Left lung (tissue), 10 donors: ENCODE measurements around the gene CYP3A7. TPM values are rescaled to one million over a fixed set of nuclear protein-coding genes. Genes with fewer than 3 reads are reported as not detected.
"Not testable (repeated sequence)": the region's sequence is repeated elsewhere in the genome, so short reads cannot be mapped to it uniquely, and the experiment has no call there.

ENCODE experiments used
- ATAC-seq: fragments of 200-7000 bp; cut with Tn5 transposase; one replicate; pipeline ENCODE4 v1.9.1; 2020; ENCODE audit warnings: moderate library complexity
- DNase-seq, 4 donors: peaks; one replicate each; pipeline ENCODE4 v3.0.0-alpha.2; 2013 to 2020
- H3K27ac ChIP-seq, 2 donors: fragments of 200-600 bp; sonication (generic) in 1 of 2; one replicate each; pipeline versions ENCODE4 v1.5.0 to v1.8.0; 2020 to 2021
- H3K27me3 ChIP-seq, 2 donors: fragments of 200-600 bp; sonication (generic) in 1 of 2; one replicate each; pipeline versions ENCODE4 v1.5.0 to v1.8.0; 2020 to 2021
- H3K36me3 ChIP-seq, 2 donors: fragments of 200-600 bp; sonication (generic) in 1 of 2; one replicate each; pipeline versions ENCODE4 v1.5.0 to v1.8.0; 2020 to 2021
- H3K4me1 ChIP-seq, 2 donors: fragments of 200-600 bp; one replicate each; pipeline ENCODE4 v1.8.0; 2021
- H3K4me3 ChIP-seq, 2 donors: fragments of 200-600 bp; sonication (generic) in 1 of 2; one replicate each; pipeline versions ENCODE4 v1.5.0 to v1.8.0; 2020 to 2021; ENCODE audit warnings: mild to moderate bottlenecking in 1 of 2
- H3K9me3 ChIP-seq, 2 donors: fragments of 200-600 bp; sonication (generic) in 1 of 2; one replicate each; pipeline versions ENCODE4 v1.5.0 to v1.8.0; 2020 to 2021
- CTCF ChIP-seq, 2 donors: fragments of 200-600 bp; sonication (generic) in 1 of 2; IDR thresholded peaks; one replicate each; pipeline versions ENCODE4 v1.5.0 to v1.8.0; 2021; ENCODE audit warnings: antibody characterized with exemption in 2 of 2
- intact Hi-C, 2 donors: fragments of 100-400 bp; cut with DNase I; formaldehyde crosslinking; loops; one replicate each; pipeline versions ENCODE4 v1.11.2 to v1.14.2; 2022
- polyA plus RNA-seq, 6 donors: library from polyadenylated mRNA; unstranded; fragments of 120-200 nt; gene quantifications; one replicate each; pipeline ENCODE4 v1.2.1, GENCODE V29; 2013; ENCODE audit not compliant: insufficient read length in 6 of 6
- total RNA-seq, 2 donors: library from RNA; stranded (reverse); fragmentation: NEBNext Ultra II Directional; extraction: Animal tissue kit (Norgen Biotek cat#: 25700); gene quantifications; one replicate each; pipeline ENCODE4 v1.2.1, GENCODE V29; 2021
- donor health status: DM: no; HTN: yes; CAD: no.
- donor health status: DM: no; HTN: no; CAD: no.

The CYP3A7 gene
- total and polyA plus RNA-seq, 8 donors, result 0.37 to 2.9 (median 0.87) TPM

GRCh38 chr7:99731638-99732374 lies 3.2 kb downstream of the CYP3A7 start:
- no peak overlapping the region for H3K27ac ChIP-seq
- DNase-seq, result no peak
- TF ChIP-seq CTCF (IDR thresholded peaks at IDR 0.05), result no peak
- no peak overlapping the region for H3K4me3 ChIP-seq
- intact Hi-C loops, result no loop called here
- H3K9me3 ChIP-seq, result no peaks in the 10 kb centered on the region
- peaks cover 0 to 8% of the 10 kb centered on the region in 2 donors for H3K4me1 ChIP-seq
- no peak for ATAC-seq
- H3K27me3 ChIP-seq, result no peaks in the 10 kb centered on the region
- no peaks in the 10 kb centered on the region for H3K36me3 ChIP-seq

GRCh38 chr7:99730992-99731391 lies 4.0 kb downstream of the CYP3A7 start:
- intact Hi-C loops, result no loop called here
- Histone ChIP-seq H3K36me3 (no peaks in the 10 kb centered on the region), H3K9me3 (no peaks in the 10 kb centered on the region), H3K27ac (no peak overlapping the region), H3K4me1 (peaks cover 0 to 8% of the 10 kb centered on the region in 2 donors), H3K4me3 (no peak overlapping the region), H3K27me3 (no peaks in the 10 kb centered on the region)
- no peak for TF ChIP-seq CTCF (IDR thresholded peaks at IDR 0.05)
- DNase-seq, result no peak
- ATAC-seq, result no peak

- DNase-seq (no peak), ATAC-seq (peak; percentile 71)
- no peaks in the 10 kb centered on the region for H3K9me3 ChIP-seq
- peaks cover 0 to 8% of the 10 kb centered on the region in 2 donors for H3K4me1 ChIP-seq
- no peaks in the 10 kb centered on the region for H3K27me3 ChIP-seq
- no peaks in the 10 kb centered on the region for H3K36me3 ChIP-seq
- TF ChIP-seq CTCF (IDR thresholded peaks at IDR 0.05), result no peak
- H3K27ac ChIP-seq, result no peak overlapping the region
- H3K4me3 ChIP-seq, result no peak overlapping the region
- intact Hi-C loops, result no loop called here
These were observed 4.7 kb downstream of the CYP3A7 start for GRCh38 chr7:99730238-99730810.

- H3K4me1 ChIP-seq, result peaks cover 0 to 8% of the 10 kb centered on the region in 2 donors
- H3K36me3 ChIP-seq, result no peaks in the 10 kb centered on the region
- ATAC-seq (peak; percentile 41), DNase-seq (peak in 2 of 4 donors; percentile 37 to 44)
- H3K4me3 ChIP-seq, result no peak overlapping the region
- H3K9me3 ChIP-seq, result no peaks in the 10 kb centered on the region
- TF ChIP-seq CTCF (IDR thresholded peaks at IDR 0.05), result no peak
- H3K27ac ChIP-seq, result no peak overlapping the region
- intact Hi-C loops, result no loop called here
- no peaks in the 10 kb centered on the region for H3K27me3 ChIP-seq
These were observed 5.3 kb downstream of the CYP3A7 start for GRCh38 chr7:99729486-99730237.

GRCh38 chr7:99728615-99729014 lies 6.4 kb downstream of the CYP3A7 start:
- intact Hi-C loops, result no loop called here
- no peak for ATAC-seq
- no peak for TF ChIP-seq CTCF (IDR thresholded peaks at IDR 0.05)
- H3K36me3 ChIP-seq, result no peaks in the 10 kb centered on the region
- H3K9me3 ChIP-seq, result no peaks in the 10 kb centered on the region
- no peak overlapping the region for H3K27ac ChIP-seq
- peak in 1 of 4 donors; percentile 26 for DNase-seq
- H3K4me1 ChIP-seq, result peaks cover 0 to 8% of the 10 kb centered on the region in 2 donors
- H3K4me3 ChIP-seq, result no peak overlapping the region
- no peaks in the 10 kb centered on the region for H3K27me3 ChIP-seq

GRCh38 chr7:99723201-99723600 lies 11.8 kb downstream of the CYP3A7 start:
- DNase-seq, ATAC-seq, H3K27me3 ChIP-seq, H3K36me3 ChIP-seq, H3K4me3 ChIP-seq, H3K27ac ChIP-seq, H3K9me3 ChIP-seq, H3K4me1 ChIP-seq, intact Hi-C loops: not testable (repeated sequence)
